ENCODE data around the gene MTPN.

The MTPN gene

DNA sequence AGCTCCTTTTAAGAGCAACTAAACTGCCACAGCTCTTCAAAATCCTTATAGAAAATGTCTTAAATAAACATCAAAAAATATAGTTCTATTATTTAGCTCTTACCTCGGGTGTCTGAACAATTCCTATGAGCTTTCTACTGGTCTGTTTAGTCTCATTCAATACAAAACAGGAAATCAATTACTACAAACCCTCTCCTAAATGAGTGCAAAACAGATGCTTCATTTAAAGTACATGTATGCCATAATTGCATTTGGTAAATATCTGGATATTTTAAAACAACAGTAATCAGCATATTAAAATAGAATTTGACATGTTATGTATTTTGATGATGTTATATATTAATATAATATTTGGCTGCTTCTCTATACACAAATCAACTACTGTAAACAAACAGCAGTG is 38.5 kb upstream of the MTPN start:
- no peak overlapping the region for H3K4me3 ChIP-seq (ENCODE audit: low read depth, low read length)
- TF ChIP-seq, protein P1, sequence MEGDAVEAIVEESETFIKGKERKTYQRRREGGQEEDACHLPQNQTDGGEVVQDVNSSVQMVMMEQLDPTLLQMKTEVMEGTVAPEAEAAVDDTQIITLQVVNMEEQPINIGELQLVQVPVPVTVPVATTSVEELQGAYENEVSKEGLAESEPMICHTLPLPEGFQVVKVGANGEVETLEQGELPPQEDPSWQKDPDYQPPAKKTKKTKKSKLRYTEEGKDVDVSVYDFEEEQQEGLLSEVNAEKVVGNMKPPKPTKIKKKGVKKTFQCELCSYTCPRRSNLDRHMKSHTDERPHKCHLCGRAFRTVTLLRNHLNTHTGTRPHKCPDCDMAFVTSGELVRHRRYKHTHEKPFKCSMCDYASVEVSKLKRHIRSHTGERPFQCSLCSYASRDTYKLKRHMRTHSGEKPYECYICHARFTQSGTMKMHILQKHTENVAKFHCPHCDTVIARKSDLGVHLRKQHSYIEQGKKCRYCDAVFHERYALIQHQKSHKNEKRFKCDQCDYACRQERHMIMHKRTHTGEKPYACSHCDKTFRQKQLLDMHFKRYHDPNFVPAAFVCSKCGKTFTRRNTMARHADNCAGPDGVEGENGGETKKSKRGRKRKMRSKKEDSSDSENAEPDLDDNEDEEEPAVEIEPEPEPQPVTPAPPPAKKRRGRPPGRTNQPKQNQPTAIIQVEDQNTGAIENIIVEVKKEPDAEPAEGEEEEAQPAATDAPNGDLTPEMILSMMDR (IDR thresholded peaks at IDR 0.05; ENCODE audit: borderline replicate concordance, insufficient read depth, low read depth, low read length): no peak

DNA sequence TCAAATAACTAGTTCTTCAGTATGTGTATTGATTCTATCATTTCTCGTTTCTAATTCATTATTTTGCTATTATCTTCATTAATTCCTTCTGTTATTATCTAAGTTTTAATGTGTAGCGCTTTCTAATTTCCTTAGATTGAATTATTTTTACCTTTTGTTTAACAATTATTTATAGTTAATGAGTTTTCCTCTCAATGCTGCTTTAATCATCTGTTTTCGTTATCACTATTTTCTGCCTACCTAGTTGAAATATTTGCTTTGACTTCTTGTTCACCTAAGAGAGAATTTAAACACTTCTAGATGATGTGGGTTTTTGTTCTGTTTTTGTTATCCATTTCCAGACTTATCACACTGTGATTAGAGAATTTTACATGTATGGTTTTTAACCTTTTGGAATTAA is 37.5 kb upstream of the MTPN start:
- TF ChIP-seq, protein P1 (IDR thresholded peaks at IDR 0.05; ENCODE audit: borderline replicate concordance, insufficient read depth, low read depth, low read length): no peak
- no peak overlapping the region for H3K4me3 ChIP-seq (ENCODE audit: low read depth, low read length)

DNA sequence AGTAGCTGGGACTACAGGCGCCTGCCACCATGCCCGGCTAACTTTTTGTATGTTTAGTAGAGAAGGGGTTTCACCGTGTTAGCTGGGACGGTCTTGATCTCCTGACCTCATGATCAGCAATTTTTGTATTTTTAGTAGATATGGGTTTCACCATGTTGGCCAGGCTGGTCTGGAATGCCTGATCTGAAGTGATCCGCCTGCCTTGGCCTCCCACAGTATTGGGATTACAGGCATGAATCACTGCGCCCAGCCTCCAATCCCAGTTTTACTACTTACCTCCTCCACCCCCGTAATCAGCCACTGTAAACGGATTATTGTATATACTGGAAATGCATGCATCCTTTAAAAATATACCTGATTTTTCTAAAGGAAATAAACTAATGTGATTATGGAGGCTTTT is 35.1 kb upstream of the MTPN start:
- no peak overlapping the region for H3K4me3 ChIP-seq (ENCODE audit: low read depth, low read length)
- TF ChIP-seq, protein P1 (IDR thresholded peaks at IDR 0.05; ENCODE audit: borderline replicate concordance, insufficient read depth, low read depth, low read length): no peak

DNA sequence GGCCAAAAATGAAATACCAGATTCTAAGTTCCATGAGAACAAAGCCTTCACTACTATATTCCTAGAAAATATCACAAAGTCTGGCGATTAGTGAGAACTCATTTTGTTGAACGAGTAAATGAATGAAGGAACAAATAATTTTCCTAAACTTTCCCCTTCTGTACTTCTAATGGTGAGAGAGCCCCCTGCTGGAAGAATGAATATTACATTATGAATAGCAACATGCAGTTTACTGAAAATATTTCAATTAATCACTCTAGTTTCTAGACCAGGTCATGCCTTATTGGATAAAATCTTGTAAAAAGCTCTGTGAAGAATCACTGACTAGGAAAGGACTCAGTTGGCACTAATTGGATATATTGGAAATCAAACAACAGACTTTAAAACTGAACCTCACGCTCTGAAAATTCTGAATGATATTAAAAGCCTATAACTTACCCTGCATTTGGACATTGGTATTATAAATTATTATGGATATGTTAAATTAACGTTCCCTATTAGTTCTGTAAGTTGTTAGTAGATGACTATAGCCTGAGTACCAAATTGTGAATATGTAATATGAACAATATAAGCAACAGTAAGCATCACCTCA is 32.4 kb upstream of the MTPN start:
- TF ChIP-seq, protein P1 (IDR thresholded peaks at IDR 0.05; ENCODE audit: borderline replicate concordance, insufficient read depth, low read depth, low read length): no peak
- H3K4me3 ChIP-seq (ENCODE audit: low read depth, low read length): no peak overlapping the region

DNA sequence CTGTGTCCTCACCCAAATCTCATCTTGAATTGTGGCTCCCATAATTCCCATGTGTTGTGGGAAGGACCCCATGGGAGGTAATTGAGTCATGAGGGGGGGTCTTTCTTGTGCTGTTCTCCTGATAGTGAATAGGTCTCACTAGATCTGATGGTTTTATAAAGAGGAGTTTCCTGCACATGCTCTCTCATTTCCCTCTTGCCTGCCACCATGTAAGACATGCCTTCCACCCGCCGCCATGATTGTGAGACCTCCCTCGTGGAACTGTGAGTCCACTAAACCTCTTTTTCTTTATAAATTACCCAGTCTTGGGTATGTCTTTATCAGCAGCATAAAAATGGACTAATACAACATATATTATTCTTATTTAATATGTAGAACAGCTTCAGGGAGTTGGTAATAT is 29.0 kb upstream of the MTPN start:
- H3K4me3 ChIP-seq (ENCODE audit: low read depth, low read length): no peak overlapping the region
- TF ChIP-seq, protein P1 (IDR thresholded peaks at IDR 0.05; ENCODE audit: borderline replicate concordance, insufficient read depth, low read depth, low read length): no peak

DNA sequence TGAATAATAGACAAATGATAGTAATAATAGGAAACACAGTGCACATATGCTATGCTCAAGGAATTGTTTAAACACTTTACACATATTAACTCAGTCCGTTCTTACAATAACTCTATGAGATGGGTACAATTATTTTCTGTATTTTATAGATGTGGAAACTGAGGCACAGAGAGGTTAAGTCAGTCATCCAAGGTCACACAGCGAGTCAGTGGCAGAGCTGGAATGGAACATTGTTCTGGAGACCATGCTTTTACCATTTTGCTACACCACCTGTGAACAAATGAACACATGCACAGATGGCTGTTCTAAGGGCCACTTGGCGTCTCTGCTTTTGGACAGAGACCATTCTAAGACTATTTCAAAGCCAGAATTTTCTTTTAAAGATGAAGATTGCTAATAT is 26.9 kb upstream of the MTPN start:
- H3K4me3 ChIP-seq (ENCODE audit: low read depth, low read length): no peak overlapping the region
- TF ChIP-seq, protein P1 (IDR thresholded peaks at IDR 0.05; ENCODE audit: borderline replicate concordance, insufficient read depth, low read depth, low read length): no peak

DNA sequence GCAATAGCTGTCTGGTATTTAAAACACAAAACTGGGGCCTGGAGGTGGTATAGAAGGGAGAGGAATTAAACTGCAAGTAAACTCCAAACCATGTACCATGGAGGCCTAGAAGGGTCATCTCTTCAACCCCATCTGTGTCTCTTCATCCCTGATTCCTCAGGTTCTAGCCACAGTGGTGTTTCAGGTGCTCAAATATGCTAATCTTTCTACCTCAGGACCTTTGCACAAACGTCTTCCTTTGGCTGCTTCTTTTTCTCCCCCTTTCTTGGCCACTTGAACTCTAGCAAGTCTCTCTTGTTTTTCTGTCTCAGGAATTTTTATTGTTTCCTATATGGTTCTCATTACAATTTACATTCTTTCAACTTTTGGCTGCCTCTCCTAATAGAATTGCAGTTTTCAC is 25.6 kb upstream of the MTPN start:
- no peak overlapping the region for H3K4me3 ChIP-seq (ENCODE audit: low read depth, low read length)
- TF ChIP-seq, protein P1 (IDR thresholded peaks at IDR 0.05; ENCODE audit: borderline replicate concordance, insufficient read depth, low read depth, low read length): no peak
